HepG2 (cell line): ENCODE results near the gene TFAP2A.

Source experiments
- FOXM1 ChIP-seq: sonication (generic); formaldehyde crosslinking; IDR thresholded peaks from 2 replicates; pipeline ENCODE4 v1.5.0; 2020; ENCODE audit warnings: missing genetic modification reagents
- NRL ChIP-seq: sonication (generic); formaldehyde crosslinking; IDR thresholded peaks from 2 replicates; pipeline ENCODE4 v1.5.0; 2020; ENCODE audit warnings: missing genetic modification reagents, mild to moderate bottlenecking, moderate library complexity, borderline replicate concordance
- TCF7L2 ChIP-seq: IDR thresholded peaks from 2 replicates; pipeline ENCODE4 v1.6.1; 2011; ENCODE audit warnings: mild to moderate bottlenecking, low read depth, low read length, moderate library complexity
- TEAD2 ChIP-seq: sonication (generic); formaldehyde crosslinking; IDR thresholded peaks from 2 replicates; pipeline ENCODE4 v1.9.0; 2021; ENCODE audit warnings: missing genetic modification reagents
- TGIF2 ChIP-seq: IDR thresholded peaks from 2 replicates; pipeline ENCODE4 v1.6.1; 2016; ENCODE audit warnings: control low read depth, missing compliant biosample characterization
- YY1 ChIP-seq: IDR thresholded peaks from 2 replicates; pipeline ENCODE4 v1.6.1; 2011; ENCODE audit warnings: low read length, low read depth, moderate library complexity, mild to moderate bottlenecking; ENCODE audit not compliant: insufficient read depth, insufficient replicate concordance
- ZBTB49 ChIP-seq: sonication (generic); formaldehyde crosslinking; IDR thresholded peaks from 2 replicates; pipeline ENCODE4 v1.4.0; 2020; ENCODE audit warnings: missing genetic modification reagents, borderline replicate concordance
- TF ChIP-seq, protein P1 (sequence below): sonication (generic); formaldehyde crosslinking; IDR thresholded peaks from 2 replicates; pipeline ENCODE4 v1.5.0; 2020; ENCODE audit warnings: mild to moderate bottlenecking, missing genetic modification reagents, moderate library complexity
- TF ChIP-seq, protein P2 (sequence below): sonication (generic); formaldehyde crosslinking; IDR thresholded peaks from 2 replicates; pipeline ENCODE4 v1.4.0; 2020; ENCODE audit warnings: missing genetic modification reagents, mild to moderate bottlenecking, borderline replicate concordance

- TF ChIP-seq YY1 = no peak
- TF ChIP-seq, protein P1, sequence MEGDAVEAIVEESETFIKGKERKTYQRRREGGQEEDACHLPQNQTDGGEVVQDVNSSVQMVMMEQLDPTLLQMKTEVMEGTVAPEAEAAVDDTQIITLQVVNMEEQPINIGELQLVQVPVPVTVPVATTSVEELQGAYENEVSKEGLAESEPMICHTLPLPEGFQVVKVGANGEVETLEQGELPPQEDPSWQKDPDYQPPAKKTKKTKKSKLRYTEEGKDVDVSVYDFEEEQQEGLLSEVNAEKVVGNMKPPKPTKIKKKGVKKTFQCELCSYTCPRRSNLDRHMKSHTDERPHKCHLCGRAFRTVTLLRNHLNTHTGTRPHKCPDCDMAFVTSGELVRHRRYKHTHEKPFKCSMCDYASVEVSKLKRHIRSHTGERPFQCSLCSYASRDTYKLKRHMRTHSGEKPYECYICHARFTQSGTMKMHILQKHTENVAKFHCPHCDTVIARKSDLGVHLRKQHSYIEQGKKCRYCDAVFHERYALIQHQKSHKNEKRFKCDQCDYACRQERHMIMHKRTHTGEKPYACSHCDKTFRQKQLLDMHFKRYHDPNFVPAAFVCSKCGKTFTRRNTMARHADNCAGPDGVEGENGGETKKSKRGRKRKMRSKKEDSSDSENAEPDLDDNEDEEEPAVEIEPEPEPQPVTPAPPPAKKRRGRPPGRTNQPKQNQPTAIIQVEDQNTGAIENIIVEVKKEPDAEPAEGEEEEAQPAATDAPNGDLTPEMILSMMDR (CRISPR knock-in tag) = no peak
- TF ChIP-seq FOXM1 (CRISPR knock-in tag) = no peak
- no peak for TF ChIP-seq TCF7L2
- TF ChIP-seq, protein P2, sequence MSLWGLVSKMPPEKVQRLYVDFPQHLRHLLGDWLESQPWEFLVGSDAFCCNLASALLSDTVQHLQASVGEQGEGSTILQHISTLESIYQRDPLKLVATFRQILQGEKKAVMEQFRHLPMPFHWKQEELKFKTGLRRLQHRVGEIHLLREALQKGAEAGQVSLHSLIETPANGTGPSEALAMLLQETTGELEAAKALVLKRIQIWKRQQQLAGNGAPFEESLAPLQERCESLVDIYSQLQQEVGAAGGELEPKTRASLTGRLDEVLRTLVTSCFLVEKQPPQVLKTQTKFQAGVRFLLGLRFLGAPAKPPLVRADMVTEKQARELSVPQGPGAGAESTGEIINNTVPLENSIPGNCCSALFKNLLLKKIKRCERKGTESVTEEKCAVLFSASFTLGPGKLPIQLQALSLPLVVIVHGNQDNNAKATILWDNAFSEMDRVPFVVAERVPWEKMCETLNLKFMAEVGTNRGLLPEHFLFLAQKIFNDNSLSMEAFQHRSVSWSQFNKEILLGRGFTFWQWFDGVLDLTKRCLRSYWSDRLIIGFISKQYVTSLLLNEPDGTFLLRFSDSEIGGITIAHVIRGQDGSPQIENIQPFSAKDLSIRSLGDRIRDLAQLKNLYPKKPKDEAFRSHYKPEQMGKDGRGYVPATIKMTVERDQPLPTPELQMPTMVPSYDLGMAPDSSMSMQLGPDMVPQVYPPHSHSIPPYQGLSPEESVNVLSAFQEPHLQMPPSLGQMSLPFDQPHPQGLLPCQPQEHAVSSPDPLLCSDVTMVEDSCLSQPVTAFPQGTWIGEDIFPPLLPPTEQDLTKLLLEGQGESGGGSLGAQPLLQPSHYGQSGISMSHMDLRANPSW (CRISPR knock-in tag) = no peak
- no peak for TF ChIP-seq ZBTB49 (CRISPR knock-in tag)
- TF ChIP-seq TGIF2 (CRISPR knock-in tag) = no peak
- no peak for TF ChIP-seq TEAD2 (CRISPR knock-in tag)
- TF ChIP-seq NRL (CRISPR knock-in tag) = no peak
These were observed 27.9 kb downstream of the TFAP2A start for GRCh38 chr6:10386756-10387654.
